NB4 (cell line): ENCODE results near the gene PSMA4.
A peak's percentile ranks its signal among the peaks of the same experiment; 100 is the strongest.
"Not testable (repeated sequence)": the region's sequence is repeated elsewhere in the genome, so short reads cannot be mapped to it uniquely, and the experiment has no call there.

Source experiments
- DNase-seq: peaks from one replicate; pipeline ENCODE4 v3.0.0; 2010; ENCODE audit warnings: low read depth
- H3K4me3 ChIP-seq: one replicate; pipeline ENCODE4 v1.5.1; 2011; ENCODE audit warnings: mild to moderate bottlenecking, low read depth, low read length, moderate library complexity
- CTCF ChIP-seq: IDR thresholded peaks from one replicate; pipeline ENCODE4 v1.5.1; 2012; ENCODE audit warnings: low read depth, low read length
- MYC ChIP-seq: IDR thresholded peaks from 2 replicates; pipeline ENCODE4 v1.6.1; 2011; ENCODE audit warnings: low read depth, low read length
- POLR2A ChIP-seq: IDR thresholded peaks from 2 replicates; pipeline ENCODE4 v1.6.1; 2011; ENCODE audit warnings: mild to moderate bottlenecking; ENCODE audit not compliant: insufficient read length; ENCODE audit errors: extremely low read depth
- TF ChIP-seq, protein P1 (sequence below): IDR thresholded peaks from 2 replicates; pipeline ENCODE4 v1.6.1; 2011; ENCODE audit warnings: low read depth, low read length

The PSMA4 gene

DNA sequence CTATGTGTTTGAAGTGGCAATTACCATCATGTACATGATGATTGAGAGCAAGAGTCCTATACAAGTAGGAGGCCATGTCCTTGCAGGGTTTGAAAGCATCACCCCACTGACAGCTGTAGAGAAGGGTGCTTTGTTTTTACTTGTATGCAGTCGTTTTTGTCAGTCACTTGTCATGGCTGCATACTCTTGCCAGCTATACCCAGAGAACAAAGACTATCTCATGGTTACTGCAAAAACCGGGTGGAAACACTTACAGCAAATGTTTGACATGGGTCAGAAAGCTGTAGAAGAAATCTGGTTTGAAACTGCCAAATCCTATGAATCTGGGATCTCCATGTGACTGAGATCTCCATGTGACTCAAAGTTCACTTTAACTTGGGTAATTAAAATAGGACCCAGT, 6.9 kb upstream of the PSMA4 start:
- no peak overlapping the region for H3K4me3 ChIP-seq
- DNase-seq = no peak
- TF ChIP-seq, protein P1, sequence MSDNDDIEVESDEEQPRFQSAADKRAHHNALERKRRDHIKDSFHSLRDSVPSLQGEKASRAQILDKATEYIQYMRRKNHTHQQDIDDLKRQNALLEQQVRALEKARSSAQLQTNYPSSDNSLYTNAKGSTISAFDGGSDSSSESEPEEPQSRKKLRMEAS = no peak
- TF ChIP-seq MYC (no peak), POLR2A (no peak)

- no peak for TF ChIP-seq MYC
- TF ChIP-seq, protein P1 = no peak
- no peak for TF ChIP-seq CTCF
- no peak for TF ChIP-seq POLR2A
- no peak for DNase-seq
- no peak overlapping the region for H3K4me3 ChIP-seq
Observed at GRCh38 chr15:78536134-78536533, 4.1 kb upstream of the PSMA4 start.

DNA sequence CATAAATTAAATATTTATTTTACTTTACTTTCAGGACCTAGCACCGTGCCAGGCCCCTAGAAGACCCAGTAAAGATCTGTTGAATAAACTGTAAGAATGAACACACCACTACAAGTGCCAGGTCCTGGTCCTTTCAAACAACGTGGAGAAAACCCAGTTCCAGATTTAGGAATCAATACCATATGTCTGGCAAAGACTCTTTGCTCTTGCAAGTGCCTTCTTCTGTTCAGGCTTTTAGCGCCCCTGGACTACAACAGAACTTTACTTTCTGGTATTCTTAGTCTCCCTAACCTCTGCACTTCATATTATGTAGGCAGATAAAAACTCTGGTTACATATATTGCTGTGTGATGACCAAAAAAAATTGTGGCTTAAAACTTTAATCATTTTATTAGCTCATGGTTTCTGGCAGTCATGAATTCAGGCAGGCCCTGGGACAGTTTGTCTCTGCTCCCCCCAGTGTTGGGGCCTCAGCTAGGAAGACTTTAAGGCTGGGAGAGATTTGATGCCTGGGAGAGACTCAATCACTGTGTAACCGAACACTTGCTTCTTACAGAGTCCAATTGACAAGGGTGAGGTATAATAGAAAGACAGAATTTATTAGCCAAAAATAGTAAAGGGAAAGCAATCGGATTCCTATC, 2.9 kb upstream of the PSMA4 start:
- TF ChIP-seq CTCF = no peak
- TF ChIP-seq POLR2A = no peak
- TF ChIP-seq, protein P1 = no peak
- TF ChIP-seq MYC = no peak
- no peak overlapping the region for H3K4me3 ChIP-seq
- DNase-seq = no peak

DNA sequence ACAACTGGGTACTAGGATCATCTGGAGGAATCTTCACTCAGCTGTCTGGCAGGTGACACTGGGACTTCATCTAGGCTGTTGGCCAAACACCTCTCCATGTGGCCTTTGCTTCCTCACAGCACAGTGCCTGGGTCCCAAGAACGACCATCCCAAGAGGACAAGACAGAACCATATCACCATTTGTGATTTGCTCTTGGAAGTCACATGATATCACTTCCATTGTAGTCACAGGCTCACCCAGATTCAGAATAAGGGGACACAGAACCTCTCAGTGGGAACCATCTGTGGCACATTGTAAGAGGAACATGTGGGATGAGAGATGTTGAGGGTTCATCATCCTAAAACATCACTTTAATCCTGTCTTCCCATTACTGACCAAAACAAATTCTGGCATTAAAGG, 1.9 kb upstream of the PSMA4 start:
- no peak for TF ChIP-seq MYC
- no peak overlapping the region for H3K4me3 ChIP-seq
- no peak for DNase-seq

DNA sequence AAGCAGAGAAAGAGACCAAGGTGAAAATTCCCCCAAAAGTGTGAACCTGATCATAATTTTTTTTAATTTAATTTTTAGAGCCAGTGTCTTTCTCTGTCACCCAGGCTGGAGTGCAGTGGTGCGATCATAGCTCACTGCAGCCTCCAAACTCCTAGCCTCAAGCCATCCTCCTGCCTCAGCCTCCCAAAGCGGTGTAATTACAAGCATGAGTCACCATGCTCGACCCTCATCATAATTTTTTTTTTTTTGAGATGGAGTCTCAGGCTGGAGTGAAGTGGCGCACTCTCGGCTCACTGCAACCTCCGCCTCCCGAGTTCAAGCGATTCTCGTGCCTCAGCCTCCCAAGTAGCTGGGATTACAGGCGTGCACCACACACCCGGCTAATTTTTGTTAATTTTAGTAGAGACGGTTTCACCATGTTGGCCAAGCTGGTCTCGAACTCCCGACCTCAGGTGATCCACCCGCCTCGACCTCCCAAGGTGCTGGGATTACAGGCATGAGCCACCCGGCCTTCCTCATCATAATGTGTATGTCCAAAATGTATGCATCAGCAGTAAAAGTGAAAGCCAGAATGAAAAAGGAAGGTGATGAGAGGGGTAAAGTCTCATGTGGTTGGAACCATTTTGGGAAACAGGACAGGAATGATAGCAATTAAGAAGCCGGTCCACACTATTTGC, 642 bp upstream of the PSMA4 start:
- DNase-seq = not testable (repeated sequence)
- peak overlapping the region; percentile 100 for H3K4me3 ChIP-seq

GRCh38 chr15:78540871-78541743, 863 bp downstream of the PSMA4 start:
- DNase-seq = peak; percentile 52
- TF ChIP-seq, protein P1 = no peak
- TF ChIP-seq POLR2A (no peak), CTCF (no peak), MYC (no peak)
- H3K4me3 ChIP-seq = peak overlapping the region; percentile 100

DNA sequence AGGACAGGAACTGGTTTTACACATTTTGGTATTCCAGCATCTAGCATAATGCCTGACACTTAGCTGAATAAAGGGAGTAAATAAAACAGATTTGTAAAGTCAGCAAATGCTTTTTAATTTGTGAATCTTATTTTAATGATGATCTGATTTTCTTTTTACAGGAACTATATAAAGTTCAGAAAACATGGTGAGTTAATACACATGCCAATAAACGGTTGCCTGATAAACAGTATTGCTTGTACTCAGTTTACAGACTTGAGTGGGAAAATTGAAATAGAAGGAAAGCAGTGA, 1.4 kb downstream of the PSMA4 start:
- TF ChIP-seq CTCF (no peak), POLR2A (no peak), MYC (no peak)
- TF ChIP-seq, protein P1 = no peak
- peak overlapping the region; percentile 100 for H3K4me3 ChIP-seq
- DNase-seq = no peak
